HG03097 (cell line): ENCODE measurements around the gene TSN.
A peak's percentile ranks its signal among the peaks of the same experiment; 100 is the strongest.

ENCODE experiments used
- ATAC-seq: cut with Tn5 transposase; IDR thresholded peaks from one replicate; pipeline ENCODE4 v1.9.1; 2021; ENCODE audit not compliant: unreplicated experiment, low FRiP score

TSN gene

DNA sequence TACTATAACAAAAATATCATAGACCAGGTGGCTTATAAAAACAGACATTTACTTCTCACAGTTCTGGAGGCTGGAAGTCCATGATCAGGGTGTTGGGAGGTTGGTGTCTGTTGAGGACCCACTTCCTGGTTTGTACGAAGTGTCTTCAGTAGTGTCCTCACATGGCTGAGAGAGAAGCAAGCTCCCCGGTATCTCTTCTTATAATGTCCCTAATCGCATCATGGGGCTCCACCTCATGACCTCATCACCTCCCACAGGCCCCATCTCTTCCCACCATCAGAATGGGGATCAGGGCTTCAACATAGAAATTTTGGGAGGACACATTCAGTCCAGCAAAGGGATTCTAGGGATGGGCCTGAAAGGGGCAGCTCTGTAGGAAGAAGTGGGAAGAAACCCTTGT, 14.0 kb upstream of the TSN start:
- no peak for ATAC-seq

DNA sequence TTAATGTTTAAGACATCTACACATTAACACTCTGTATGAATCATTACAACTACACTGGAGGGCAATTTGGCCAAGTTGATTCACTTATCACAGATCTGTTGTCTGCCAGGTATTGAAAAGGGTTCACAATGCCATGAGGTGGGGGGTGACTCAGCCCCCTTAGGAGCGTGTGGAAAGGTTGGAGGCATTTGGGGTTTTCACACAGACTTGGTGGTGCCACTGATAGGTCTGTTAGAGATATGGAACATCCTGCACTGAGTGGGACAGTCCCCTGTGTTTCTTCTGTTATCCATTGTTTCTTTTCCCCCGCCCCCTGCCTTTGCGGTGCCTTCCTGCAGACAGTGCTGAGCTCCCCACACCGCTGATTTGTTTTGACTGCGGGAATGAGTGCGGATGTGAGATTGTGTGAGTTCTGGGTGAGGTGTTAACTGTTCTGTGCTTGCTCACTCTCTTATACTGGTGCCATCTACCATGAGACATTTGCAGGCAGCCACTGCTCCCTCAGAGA, 9.3 kb upstream of the TSN start:
- ATAC-seq = no peak

DNA sequence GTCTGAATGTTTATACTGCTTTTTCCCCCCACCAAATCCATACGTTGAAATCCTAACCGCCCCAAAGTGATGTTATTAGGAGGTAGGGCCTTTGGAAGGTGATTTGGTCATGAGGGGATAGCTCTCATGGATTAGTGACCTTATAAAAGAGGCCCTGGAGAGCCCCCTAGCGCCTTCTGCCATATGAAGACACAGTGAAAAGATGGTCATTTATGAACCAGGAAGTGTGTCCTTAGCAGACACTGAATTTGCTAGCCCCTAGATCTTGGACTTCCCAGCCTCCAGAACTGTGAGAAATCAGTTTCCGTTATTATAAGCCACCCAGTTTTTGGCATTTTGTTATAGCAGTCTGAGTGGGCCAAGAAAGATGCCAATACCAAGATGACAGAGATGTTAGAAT, 7.2 kb upstream of the TSN start:
- ATAC-seq = no peak

DNA sequence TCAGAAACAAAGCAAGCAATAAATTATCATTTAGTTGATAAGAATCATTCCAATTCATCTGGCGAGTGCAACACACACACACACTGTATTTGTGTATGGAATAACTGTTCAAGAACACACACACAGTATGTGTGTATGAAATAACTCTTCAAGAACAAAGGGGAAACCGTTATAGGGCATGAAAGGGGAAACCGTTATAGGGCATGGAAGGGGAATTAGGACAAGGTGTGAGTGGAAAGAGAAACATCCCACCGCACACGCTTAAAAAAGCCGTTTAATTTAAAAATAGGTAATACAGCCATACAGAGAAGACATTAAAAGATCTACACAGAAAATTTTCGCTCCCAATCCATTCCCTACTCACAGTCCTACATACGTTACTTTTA, 607 bp upstream of the TSN start:
- ATAC-seq = peak; percentile 4

DNA sequence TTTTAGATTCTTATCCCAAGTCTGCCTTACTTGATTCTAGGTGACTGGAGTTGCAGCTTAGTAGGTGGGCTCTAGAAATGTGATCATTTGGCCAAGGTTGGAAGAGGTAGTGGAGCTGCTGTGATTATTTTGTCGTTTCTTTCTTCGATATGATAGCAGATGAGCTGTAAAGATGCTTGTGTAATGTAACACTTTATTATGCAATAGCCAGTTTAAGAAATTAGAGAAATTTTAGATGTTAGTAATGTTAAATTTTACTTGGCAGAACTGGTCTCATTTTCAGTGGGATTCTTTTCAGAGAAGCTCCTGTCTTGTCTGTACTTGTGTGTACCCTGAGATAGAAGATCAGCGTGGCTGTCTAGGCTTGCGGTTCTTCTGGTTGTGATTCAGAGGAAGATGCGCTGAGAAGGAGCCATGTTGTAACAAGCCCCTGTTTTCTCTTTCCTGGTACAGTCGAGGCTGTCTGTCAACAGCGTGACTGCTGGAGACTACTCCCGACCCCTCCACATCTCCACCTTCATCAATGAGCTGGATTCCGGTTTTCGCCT, 9.3 kb downstream of the TSN start:
- no peak for ATAC-seq

DNA sequence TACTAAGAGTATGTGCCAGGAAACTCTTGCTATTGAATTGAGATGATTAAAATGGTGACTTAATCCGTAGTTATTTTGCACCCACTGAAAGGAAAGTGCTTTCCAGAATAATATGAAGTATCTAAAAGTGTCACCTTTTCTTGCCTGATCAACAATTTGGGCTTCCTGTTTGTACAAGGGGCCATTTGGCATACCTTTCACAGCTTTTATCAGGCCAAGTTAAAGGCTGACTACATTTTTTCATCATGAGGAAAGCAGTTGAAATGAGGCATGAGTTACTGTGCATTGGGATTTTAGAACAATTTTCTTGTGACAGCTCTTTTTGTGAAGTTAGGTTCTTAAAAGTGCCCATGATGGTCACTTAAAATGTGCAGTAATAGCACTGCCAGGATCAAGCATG, 11.2 kb downstream of the TSN start:
- no peak for ATAC-seq

DNA sequence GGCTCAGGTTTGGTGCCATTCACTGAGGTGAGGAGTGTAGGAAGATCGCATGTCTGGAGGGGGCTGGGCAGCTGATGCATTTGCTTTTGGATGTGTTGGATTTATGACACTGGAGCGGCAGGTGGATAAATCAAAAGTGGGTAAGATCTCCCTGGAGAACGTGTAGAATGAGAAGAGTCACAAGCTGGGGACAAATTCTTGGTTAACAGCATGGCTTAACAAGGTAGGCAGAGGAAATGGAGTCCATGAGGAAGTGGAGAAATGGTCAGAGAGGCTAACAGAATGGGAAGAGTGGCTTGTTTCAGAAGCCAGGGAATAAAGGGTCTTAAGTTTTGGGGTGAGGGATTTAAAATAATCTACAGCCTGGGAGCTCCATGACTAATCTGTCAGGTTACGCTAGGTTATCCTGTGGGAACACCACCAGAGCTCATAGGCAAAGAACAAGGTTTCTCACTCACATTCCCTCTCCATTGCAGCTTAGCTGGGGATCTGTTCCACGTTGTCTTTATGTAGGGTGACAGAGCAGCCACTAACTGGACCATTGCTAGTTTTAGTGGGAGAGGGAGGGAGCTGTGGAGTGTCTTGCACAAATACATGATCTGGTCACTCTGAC, 12.8 kb downstream of the TSN start:
- ATAC-seq = no peak

DNA sequence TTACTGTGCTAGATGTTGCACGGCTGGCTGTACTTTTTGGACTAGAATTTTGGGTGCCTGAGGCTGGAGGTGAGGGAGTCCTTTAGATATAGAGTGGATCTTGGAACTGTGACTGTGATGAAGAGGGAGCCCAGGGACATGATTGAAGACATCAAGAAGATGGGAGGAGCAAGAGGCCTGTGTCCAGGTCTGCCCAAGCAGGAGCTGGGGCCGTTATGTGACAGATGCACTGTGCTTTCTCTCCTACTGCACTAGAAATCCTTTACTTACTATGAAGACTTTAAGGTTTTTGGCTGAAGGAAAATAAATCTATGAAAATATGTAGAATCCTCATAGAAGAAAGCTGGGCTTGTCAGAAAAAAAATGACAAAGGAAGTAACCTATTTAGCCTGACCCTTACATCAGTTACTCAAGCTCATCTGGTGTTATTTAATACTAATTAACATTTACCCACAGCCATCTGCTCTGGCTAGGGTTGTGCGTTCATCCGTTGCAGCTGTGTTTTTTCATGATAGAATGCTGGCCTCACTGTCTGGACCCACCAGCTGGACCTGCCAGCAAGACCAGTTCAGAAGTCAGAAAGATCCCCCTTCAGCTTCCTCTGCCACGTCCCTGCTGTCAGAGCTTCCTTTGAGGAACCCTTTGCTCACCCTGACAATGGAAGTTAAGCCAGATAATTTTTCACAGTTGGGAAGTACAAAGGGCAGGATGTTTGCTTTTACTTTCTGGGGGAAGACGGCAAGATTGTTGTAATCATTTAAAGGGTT, 16.7 kb downstream of the TSN start:
- ATAC-seq = no peak

DNA sequence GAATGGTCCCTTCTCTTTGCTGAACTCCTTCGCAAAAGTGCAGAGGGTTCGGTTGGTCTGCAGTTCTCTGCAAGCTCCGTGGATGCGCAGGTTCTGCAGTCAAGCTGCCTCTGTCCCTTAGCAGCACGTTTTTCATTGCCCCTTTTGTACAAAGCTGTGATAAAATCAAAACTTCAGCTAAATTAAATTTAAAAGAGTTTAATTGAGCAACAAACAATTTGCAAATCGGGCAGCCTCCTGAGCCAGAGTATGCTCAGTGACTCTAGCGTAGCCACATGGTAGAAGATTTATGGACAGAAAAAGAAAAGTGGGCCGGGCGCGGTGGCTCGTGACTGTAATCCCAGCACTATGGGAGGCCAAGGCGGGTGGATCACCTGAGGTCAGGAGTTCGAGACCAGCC, 18.8 kb downstream of the TSN start:
- ATAC-seq = no peak

DNA sequence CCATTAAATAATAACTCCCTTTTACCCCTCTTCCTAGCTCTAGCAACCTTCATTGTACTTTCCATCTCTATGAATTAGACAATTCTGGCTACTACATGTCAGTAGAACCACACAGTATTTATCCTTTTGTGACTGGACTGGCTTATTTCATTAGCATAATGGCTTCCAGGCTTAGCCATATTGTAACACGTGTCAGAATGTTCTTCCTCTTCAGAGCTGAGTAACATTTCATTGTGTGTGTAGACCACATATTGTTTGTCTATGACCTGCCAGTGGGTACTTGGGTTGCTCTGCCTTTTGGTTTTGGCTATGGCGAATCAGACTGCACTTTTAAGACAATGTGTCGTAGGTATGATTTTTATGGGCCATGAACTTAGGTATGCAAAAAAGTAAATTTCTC, 20.9 kb downstream of the TSN start:
- ATAC-seq = no peak

DNA sequence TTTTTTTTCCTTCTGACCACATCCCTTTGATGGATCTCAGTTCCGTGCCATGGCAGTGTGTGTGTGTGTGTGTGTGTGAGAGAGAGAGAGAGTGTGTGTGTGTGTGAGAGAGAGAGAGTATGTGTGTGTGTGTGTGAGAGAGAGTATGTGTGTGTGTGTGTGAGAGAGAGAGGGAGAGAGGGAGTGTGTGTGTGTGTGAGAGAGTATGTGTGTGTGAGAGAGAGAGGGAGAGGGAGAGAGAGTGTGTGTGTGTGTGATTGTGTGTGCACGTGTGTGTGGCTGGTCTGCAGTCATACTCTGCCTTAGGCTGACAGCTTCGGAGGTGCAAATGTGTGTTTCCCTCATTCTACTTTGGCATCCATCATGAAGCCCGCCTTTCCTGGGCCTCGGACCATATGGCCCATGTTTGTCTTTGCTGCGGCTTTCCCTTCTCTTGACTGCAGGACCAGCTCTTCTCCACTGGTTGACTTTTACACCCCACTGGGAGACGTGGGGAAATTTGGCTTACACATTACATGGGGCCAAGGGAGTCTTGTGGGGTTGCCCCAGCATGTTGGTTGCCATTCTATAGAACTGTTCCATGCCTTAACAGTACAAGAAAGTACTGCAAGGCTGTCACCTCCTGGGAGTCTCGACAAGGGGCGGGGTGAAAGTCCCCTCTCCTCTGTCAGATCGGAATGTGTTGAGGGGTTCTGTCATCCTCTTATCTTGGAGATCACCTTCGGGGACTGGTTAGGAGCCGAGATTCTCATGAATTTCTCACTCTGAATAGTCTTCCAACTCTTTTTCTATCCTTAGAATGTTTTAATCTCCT, 21.6 kb downstream of the TSN start:
- ATAC-seq = no peak

DNA sequence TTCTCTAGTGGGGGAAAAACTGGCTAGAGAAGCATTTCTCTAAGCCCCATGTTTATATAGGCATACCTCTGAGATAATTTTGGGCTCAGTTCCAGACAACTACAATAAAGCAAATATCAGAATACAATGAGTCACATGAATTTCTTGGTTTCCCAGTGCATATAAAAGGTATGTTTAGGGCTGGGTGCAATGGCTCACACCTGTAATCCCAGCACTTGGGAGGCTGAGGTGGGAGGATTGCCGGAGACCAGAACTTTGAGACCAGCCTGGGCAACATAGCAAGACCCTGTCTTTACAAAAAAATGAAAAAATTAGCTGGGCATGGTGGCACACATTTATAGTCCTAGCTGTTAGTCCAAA, 22.2 kb downstream of the TSN start:
- no peak for ATAC-seq

DNA sequence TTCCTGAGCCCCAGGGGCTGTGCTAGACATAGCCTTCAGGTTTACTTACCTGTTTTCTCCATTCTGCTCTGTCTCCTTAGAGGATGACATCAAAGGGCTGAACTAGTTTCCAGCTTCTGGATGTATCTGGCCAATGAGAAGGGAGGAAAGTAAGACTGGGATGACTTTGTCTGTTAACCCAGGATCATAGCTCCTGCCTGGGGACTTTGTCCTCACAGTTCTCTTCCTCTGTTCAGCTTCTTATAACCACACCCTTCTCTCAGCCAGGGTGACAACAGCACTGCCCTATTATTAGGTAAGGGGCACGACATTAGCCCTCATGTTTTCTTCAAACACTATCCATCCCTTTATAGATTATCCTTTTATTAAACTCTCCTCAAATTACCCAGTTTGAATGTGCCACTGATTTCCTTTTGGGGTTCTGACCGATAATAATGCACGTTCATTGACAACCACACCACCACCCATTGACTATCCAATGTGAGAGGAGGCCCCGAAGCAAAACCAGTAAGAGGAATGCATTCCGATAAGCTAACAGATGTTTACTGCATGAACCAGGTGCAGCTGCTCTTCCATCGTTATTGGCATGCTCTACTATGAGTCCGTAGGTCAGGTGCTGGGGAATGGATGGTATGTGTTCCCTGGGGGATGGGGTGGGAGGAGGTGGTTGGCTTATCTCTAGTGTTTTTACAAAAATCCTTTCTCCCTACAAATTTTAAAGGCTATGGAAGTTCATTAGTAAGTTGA, 23.5 kb downstream of the TSN start:
- ATAC-seq = no peak

DNA sequence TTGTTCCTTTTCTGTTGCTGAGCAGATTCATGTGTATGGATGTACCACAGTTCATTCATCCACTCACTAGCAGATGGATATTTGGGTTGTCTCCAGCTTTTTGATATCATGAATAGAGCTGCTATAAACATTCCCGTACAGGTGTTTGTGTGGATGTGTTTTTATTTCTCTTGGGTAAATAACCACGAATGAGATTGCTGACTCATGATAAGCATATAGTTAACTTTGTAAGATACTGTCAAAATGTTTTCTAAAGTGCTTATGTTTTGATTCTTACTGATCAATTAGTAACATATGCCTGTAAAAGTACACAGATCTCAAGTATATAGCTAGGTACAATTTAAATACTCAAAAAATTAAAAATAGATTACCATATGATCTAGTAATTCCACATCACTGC, 27.7 kb downstream of the TSN start:
- no peak for ATAC-seq

DNA sequence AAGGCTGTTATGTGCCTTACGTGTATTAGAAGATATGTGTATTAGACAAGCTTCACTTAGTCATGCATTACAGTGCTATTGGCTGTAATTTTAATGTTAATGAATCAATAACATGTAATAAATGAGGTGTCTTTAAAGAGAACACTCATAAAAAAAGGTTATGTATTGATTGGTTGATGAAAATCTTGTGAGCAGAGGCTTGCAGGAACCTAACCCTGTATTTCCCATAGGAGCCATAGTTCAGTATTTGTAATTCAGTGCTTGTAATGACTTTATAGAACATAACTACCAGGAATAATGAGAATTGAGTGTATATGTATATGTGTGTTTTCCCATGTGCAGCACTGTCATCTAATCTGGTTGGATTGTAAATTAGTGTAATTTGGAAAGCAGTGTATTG, 33.2 kb downstream of the TSN start:
- no peak for ATAC-seq

DNA sequence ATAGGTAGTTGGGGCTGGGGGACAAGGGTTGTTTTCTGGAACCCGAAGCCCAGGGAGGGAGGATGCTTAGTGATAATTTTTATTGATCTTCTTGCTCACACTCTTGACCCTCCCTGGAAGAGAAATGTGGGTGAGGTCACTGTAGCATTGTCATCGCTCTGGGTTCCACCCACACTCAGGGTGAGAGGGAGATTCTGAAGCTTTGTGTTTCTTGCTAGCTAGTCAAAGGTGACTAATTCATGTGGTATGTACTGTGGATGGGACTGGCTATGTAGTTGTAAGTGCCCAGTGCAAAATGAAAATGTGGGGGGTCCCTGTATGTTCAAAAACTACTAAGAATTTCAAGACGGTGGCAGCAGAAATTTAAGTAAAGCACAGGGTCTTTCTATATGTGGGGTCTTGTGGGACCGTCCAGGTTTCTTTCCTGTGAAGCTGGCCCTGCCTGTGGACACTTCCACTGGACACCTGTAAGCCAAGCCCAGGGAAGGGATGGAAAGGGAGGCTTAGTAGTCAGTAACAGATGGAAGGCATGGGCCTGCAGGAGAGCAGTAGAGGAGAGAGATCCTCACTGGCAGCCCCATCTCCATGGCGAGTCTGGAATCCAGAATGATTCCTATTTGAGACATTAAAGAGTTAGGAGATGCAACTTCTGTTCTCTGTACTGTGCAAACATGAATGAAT, 35.0 kb downstream of the TSN start:
- ATAC-seq = no peak

DNA sequence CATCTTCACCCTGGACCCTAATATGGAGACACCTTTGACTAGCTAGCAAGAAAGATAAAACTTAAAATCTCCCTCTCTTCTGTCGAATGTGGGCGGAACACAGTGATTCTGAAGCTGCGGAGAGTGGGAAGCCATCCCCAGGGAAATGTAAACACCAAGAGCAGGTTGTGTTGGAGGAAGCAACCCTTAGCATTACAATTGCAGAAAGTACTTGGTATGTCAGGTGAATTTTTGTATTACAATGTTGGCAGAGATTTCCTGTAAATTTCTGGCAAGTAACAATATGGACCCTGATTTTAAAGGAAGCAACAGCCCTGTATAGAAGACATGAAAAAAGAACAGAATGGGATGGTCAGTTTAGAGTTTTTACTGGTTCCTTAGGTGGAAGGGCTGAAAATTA, 35.8 kb downstream of the TSN start:
- ATAC-seq = no peak

DNA sequence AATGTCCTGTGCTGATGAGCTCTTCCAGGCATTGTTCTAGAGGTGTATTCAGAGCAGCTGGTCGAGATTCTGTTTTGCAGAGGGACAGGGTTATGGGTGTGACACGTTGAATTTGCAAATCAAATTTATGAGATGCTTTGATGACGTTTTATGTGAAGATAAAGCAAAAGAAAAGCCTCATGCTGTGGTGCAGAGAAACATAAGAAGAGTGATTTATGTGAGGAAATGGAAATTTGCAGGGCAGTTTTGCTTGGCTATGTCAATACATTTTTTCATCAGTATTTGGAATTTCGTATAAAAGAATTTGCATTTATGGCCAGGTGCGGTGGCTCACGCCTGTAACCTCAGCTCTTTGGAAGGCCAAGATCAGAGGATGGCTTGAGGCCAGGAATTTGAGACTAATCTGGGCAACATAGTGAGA, 36.4 kb downstream of the TSN start:
- ATAC-seq = no peak

DNA sequence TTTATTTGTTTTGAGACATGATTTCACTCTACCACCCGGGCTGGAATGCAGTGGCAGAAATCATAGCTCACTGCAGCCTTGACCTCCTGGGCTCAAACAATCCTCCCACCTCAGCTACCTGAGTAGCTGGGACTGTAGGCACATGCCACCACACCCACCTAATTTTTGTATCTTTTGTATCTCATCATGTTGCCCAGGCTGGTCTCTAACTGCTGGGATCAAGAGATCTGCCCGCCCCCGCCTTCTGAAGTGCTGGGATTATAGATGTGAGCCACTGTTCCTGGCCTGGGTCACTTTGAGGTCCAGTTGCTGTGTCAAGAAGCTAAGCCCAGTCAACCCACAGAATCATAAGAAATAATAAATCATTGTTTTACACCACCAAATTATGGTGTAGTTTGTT, 38.4 kb downstream of the TSN start:
- ATAC-seq = no peak

DNA sequence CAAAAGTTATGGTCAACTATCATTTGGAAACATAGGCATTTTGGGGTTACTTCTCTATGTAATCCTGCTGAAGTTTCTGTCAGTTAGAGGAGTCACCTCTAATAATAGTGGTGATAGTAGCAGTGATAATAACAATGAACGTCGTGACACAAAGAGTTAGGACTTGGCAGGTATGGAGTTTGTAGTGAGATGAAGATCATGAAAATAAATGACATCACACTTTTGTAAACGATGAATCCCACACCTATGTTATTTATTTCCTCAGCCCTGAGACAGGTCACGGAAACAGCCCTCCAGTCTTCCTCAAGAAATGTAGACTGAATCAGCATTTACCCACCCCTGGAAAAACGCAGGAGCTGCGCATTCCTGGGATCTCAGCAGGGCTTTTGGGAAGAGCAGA, 38.8 kb downstream of the TSN start:
- no peak for ATAC-seq
